Measurements from ENCODE around the gene MACROH2A2.
"Not testable (repeated sequence)": the region's sequence is repeated elsewhere in the genome, so short reads cannot be mapped to it uniquely, and the experiment has no call there.

MACROH2A2 gene

DNA sequence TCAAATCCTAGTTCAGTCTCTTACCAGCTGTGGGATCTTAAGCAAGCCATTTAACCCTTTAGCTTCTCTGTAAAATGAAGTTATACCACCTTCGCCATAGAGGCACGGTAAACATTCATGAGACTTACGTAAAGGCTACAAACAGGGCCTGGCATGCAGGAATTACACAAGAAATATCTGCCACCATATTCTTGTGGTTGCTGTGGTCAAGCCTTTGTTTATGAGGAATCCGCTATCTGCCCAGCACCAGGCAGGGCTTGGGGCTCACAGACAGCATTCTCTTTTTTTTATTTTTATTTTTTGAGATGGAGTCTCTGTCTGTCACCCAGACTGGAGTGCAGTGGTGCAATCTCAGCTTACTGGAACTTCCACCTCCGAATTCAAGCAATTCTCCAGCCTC is 70.1 kb downstream of the MACROH2A2 start:
- no peak for DNase-seq (ENCODE audit: extremely low read depth, low read depth)
- TF ChIP-seq, protein P1, sequence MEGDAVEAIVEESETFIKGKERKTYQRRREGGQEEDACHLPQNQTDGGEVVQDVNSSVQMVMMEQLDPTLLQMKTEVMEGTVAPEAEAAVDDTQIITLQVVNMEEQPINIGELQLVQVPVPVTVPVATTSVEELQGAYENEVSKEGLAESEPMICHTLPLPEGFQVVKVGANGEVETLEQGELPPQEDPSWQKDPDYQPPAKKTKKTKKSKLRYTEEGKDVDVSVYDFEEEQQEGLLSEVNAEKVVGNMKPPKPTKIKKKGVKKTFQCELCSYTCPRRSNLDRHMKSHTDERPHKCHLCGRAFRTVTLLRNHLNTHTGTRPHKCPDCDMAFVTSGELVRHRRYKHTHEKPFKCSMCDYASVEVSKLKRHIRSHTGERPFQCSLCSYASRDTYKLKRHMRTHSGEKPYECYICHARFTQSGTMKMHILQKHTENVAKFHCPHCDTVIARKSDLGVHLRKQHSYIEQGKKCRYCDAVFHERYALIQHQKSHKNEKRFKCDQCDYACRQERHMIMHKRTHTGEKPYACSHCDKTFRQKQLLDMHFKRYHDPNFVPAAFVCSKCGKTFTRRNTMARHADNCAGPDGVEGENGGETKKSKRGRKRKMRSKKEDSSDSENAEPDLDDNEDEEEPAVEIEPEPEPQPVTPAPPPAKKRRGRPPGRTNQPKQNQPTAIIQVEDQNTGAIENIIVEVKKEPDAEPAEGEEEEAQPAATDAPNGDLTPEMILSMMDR (IDR thresholded peaks at IDR 0.05; ENCODE audit: low read depth, low read length): no peak

DNA sequence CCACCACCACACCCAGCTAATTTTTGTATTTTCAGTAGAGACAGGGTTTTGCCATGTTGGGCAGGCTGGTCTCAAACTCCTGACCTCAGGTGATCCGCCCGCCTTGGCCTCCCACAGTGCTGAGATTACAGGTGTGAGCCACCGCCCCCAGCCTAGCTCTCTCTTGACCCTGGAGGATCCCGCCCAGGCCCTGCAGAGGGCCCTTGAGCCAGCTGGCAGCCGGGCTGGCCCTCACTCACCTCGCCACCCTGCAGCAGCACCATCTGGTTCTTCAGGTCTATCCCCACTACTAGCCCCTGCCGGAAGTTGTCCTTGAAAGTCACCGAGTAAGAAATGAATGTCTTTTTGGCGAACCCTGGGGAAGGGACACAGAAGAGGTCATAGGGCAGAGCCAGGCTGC is 70.5 kb downstream of the MACROH2A2 start:
- not testable (repeated sequence) for DNase-seq (ENCODE audit: extremely low read depth, low read depth)

DNA sequence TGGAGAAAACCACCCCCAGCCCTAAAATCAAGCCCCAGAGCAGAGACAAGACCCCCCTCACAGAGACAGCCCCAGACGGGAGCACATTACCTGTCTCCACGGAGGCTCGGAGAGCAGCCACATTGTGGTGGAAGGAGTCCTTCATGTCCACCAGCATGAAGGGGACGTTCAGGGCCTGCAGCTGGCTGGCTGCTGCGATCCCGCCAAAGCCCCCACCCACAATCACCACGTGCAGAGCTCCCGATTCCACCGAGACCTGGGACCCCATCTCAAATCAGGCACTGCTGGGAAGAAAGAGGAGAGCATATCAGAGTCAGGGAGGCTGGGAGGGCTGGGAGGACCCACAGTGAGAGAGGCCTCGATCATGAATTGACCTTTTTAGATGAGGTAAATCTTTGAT is 71.2 kb downstream of the MACROH2A2 start:
- TF ChIP-seq, protein P1 (IDR thresholded peaks at IDR 0.05; ENCODE audit: low read depth, low read length): no peak
- no peak for DNase-seq (ENCODE audit: extremely low read depth, low read depth)

DNA sequence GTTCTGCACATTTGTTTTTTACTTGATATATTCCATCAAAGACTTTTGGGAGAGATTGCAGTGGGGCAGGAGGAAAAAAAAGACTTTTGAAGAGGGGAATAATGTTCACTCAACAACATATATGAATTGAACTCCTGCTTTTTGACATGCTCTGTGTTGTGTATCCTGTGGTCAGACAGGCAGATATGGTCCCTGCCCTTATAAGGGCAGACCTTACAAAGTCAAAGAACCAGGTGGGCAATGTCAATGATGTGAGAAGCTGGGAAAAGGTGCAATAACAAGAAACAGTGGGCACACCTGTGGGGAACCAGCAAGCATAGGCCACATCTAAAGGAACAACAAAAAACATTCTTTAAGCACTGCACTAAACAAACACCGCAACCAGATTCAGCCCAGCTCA is 71.8 kb downstream of the MACROH2A2 start:
- TF ChIP-seq, protein P1 (IDR thresholded peaks at IDR 0.05; ENCODE audit: low read depth, low read length): no peak
- no peak for DNase-seq (ENCODE audit: extremely low read depth, low read depth)

DNA sequence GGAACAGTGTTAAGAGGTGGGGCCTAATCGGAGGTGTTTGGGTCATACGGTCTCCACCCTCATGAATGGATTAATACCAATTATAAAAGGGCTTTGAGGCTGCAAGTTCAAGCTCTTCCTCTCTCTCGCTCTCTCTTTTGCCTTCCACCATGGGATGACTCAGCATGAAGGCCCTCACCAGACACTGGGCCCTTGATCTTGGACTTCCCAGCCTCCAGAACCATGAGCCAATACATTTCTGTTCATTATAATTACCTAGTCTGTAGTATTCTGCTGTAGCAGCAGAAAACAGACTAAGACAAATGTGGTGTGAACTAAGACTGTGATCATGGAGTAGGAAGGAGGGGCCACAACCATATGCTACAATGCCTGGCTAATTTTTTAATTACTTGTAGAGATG is 72.3 kb downstream of the MACROH2A2 start:
- TF ChIP-seq, protein P1 (IDR thresholded peaks at IDR 0.05; ENCODE audit: low read depth, low read length): no peak

DNA sequence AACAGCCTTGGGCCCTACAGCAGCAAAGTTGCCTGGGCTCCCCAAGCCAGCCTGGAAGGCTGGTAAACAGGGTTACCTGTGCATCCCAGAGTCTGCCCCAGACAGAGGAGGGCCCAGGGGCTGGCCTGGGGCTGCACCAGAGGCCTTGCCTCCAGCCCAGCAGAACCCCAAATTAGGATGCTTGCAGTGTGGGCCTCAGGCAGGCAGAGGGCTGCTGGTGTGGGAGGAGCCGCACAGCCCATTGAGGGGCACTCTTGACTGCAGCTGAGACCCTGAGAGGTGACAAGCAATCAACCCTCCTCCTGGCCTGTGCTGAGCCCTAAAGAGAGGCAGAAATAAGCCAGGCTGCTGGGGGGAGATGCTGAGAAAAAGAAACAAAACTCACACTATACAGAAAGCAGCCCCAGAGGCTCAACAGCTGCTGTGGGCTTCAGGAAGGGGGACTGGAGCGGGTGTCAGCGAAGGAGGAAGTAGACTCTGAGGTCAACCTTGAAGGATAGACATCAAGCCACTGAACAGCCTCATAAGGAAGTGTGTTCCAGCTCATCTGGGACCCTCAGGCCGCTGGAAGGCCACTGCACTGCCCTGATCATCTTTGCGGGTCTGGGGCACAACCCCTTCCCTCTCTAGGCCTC is 73.4 kb downstream of the MACROH2A2 start:
- TF ChIP-seq, protein P1 (IDR thresholded peaks at IDR 0.05; ENCODE audit: low read depth, low read length): no peak
- no peak for DNase-seq (ENCODE audit: extremely low read depth, low read depth)

More for the DNA sequence above, 72.3 kb downstream of the MACROH2A2 start:
- DNase-seq (ENCODE audit: extremely low read depth, low read depth): no peak

DNA sequence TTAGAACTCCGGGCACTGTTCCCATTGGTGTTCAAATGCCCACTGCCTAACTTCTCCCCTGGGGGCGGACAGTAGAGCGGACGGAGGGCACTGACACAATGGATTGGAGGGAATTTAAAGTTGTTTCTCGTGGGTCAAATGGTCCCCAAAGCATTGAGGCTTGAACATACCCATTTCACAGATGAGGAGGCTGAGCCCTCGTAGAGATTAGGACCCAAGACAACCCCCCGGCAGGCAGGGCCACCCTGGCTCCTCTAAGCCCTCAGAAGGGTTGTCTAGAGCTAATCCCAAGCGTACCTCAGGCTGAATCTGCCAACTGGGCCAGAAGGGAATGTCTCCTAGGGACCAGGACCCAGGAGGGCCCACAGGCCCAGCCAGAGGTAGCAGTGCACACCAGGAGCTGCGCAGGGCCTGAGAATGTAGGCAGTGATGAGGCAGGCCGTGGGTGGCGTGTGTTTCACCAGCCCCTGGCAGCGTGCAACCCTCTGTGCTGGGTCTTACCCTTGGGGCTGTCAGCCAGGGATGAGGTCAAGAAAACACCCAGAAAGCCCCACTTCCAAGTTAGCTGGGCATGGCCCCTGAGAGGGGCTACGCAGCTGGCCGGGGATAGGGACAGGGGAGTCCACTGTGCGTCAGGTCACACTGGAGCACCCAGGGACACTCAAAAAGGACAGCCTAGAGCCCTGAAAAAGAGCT is 74.2 kb downstream of the MACROH2A2 start:
- TF ChIP-seq, protein P1 (IDR thresholded peaks at IDR 0.05; ENCODE audit: low read depth, low read length): no peak
- no peak for DNase-seq (ENCODE audit: extremely low read depth, low read depth)
